ENCODE data around the gene LRP1B. TPM values are rescaled to one million over a fixed set of nuclear protein-coding genes. Genes with fewer than 3 reads are reported as not detected.
A peak's percentile ranks its signal among the peaks of the same experiment; 100 is the strongest.

Gene LRP1B
- total RNA-seq, 1 donor from 2014 or later: 1.7 TPM

DNA sequence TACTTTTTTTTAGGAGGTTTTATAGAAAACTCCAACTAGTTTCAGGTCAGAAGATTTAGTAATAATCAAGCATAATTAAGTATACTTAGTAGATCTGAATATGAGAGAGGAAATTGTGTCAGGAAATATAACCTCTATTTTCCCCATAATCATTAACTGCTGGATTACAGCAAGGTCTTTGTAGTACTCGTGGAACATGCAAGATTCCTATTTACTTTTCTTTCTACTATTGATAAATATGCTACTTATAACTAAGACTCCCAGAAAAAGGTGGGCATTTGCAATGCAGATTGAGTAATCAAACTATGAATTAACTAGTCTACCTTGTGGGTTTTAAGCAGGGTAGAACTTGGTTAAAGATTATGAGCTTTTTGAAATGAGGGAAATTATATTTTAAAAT, 570.1 kb downstream of the LRP1B start:
- H3K4me3 Mint-ChIP-seq: no peak overlapping the region
- H3K27ac Mint-ChIP-seq: no peak overlapping the region
- no peaks in the 10 kb centered on the region for H3K27me3 Mint-ChIP-seq (ENCODE audit: low read depth)
- H3K4me1 Mint-ChIP-seq: peaks cover 18% of the 10 kb centered on the region
- no peak for TF ChIP-seq CTCF (IDR thresholded peaks at IDR 0.05; ENCODE audit: unreplicated experiment)
- no peaks in the 10 kb centered on the region for H3K36me3 Mint-ChIP-seq
- no peaks in the 10 kb centered on the region for H3K9me3 Mint-ChIP-seq
- DNase-seq (ENCODE audit: low spot score in 2 of 2, unreplicated experiment in 2 of 2): no peak

- H3K27me3 Mint-ChIP-seq (ENCODE audit: low read depth): no peaks in the 10 kb centered on the region
- peaks cover 18% of the 10 kb centered on the region for H3K4me1 Mint-ChIP-seq
- no peak for TF ChIP-seq CTCF (IDR thresholded peaks at IDR 0.05; ENCODE audit: unreplicated experiment)
- no peak for DNase-seq (ENCODE audit: low spot score in 2 of 2, unreplicated experiment in 2 of 2)
- H3K27ac Mint-ChIP-seq: no peak overlapping the region
- no peaks in the 10 kb centered on the region for H3K9me3 Mint-ChIP-seq
- H3K4me3 Mint-ChIP-seq: no peak overlapping the region
- no peaks in the 10 kb centered on the region for H3K36me3 Mint-ChIP-seq
These were observed 573.3 kb downstream of the LRP1B start for GRCh38 chr2:141557329-141558095.

DNA sequence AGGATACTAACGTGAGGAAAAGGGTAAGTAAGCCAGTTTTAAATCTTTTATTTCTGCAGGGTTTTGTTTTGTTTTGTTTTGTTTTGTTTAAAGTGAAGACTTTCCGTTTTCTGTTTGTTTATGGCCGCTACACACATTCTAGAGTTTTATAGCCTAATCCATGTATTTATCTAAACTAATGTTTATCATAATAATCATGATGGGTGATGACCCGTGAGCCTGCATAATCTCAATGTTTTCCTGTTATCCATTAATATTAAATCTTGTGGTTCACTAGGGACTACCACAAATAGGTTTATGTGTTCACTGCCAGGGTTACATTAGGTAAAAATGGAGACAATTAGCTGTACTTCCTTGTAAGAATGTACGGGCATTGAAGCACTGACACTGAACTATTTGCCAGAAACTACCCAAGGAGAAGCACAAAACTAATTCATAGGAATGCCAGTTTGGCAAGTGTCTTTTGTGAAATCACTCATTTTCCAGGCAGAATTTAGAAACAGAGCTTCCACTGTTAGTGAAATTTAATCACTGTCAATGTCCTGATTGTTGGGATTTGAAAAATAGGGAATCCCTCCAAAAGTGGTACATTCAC, 574.8 kb downstream of the LRP1B start:
- DNase-seq (ENCODE audit: low spot score in 2 of 2, unreplicated experiment in 2 of 2): no peak
- H3K36me3 Mint-ChIP-seq: no peaks in the 10 kb centered on the region
- H3K27ac Mint-ChIP-seq: no peak overlapping the region
- TF ChIP-seq CTCF (IDR thresholded peaks at IDR 0.05; ENCODE audit: unreplicated experiment): no peak
- H3K4me3 Mint-ChIP-seq: no peak overlapping the region
- H3K9me3 Mint-ChIP-seq: no peaks in the 10 kb centered on the region
- peaks cover 14% of the 10 kb centered on the region for H3K4me1 Mint-ChIP-seq
- no peaks in the 10 kb centered on the region for H3K27me3 Mint-ChIP-seq (ENCODE audit: low read depth)

DNA sequence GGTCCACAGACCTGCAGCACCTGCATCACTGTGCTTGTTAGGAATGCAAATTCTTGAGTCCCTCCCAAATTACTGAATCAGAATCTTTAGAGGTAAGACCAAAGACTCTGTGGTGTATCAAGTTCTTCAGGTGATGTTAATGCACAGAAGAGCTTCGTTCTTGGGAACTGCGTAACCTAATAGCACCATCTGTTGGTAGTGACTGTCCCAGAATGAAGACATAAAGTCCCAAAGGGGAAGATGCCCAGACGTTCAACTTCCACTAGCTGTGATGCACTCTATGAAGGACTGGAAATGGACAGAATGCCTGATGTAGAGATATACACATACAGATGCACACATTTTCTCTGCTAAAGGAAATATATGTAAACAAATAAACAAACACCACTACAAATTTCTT, 576.0 kb downstream of the LRP1B start:
- Mint-ChIP-seq H3K9me3 (no peaks in the 10 kb centered on the region), H3K27ac (no peak overlapping the region), H3K36me3 (no peaks in the 10 kb centered on the region), H3K27me3 (ENCODE audit: low read depth) (no peaks in the 10 kb centered on the region), H3K4me3 (no peak overlapping the region), H3K4me1 (peaks cover 7% of the 10 kb centered on the region)
- DNase-seq (ENCODE audit: low spot score in 2 of 2, unreplicated experiment in 2 of 2): no peak
- no peak for TF ChIP-seq CTCF (IDR thresholded peaks at IDR 0.05; ENCODE audit: unreplicated experiment)

DNA sequence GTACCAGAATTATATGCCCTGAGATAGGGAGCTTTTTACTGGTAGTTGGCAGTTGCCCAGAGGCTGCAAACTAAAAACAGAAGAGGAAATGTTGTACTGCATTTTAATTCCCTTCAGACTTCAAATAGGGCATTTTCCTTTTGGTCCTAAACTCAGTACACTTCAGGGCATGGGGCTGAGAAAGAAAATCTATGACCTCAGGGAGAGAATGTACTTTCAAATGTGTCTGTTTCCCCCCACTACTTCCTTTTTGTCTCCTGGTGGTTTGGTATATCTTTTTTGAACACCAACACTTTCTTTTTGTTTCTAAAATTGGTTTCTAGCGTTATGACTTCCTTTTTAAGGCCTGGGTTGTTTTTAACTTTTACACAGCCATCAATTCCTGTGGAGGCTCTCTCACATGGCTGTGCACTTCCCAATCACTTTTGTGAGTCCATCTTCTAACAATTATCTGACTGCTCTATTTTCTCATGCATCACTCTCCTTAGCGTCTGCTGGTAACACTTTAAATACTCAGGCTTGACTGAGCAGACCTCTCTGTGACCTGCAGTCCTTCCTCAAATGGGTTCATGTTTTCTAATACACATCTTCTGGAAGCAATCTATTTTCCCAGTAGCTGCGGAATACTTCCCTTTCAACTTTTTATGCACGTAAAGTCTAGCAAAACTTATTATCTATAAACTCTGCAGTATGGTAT, 596.0 kb downstream of the LRP1B start:
- TF ChIP-seq CTCF (IDR thresholded peaks at IDR 0.05; ENCODE audit: unreplicated experiment): no peak
- Mint-ChIP-seq H3K9me3 (no peaks in the 10 kb centered on the region), H3K27ac (peak overlapping the region; percentile 44), H3K4me1 (peaks cover 9% of the 10 kb centered on the region), H3K36me3 (no peaks in the 10 kb centered on the region), H3K4me3 (no peak overlapping the region), H3K27me3 (ENCODE audit: low read depth) (no peaks in the 10 kb centered on the region)
- DNase-seq (ENCODE audit: low spot score in 2 of 2, unreplicated experiment in 2 of 2): no peak
